Sigmoid colon (tissue), 7 donors: ENCODE results near the gene C11orf21. TPM values are rescaled to one million over a fixed set of nuclear protein-coding genes. Genes with fewer than 3 reads are reported as not detected.

Source experiments
- DNase-seq: peaks from one replicate; pipeline ENCODE4 v3.0.0-alpha.2; 2019
- H3K27ac ChIP-seq, 4 donors: fragments of 200-600 bp; sonication (generic); one replicate each; pipeline ENCODE4 v1.5.1; 2016 to 2019; ENCODE audit warnings: mild to moderate bottlenecking in 1 of 4
- H3K27me3 ChIP-seq, 3 donors: fragments of 200-600 bp; sonication (generic); one replicate each; pipeline ENCODE4 v1.5.1; 2019; ENCODE audit warnings: mild to moderate bottlenecking in 1 of 3
- H3K36me3 ChIP-seq, 4 donors: fragments of 200-600 bp; sonication (generic); one replicate each; pipeline ENCODE4 v1.5.1; 2016 to 2019
- H3K4me1 ChIP-seq, 4 donors: fragments of 200-600 bp; sonication (generic); one replicate each; pipeline ENCODE4 v1.5.1; 2017 to 2019
- H3K4me3 ChIP-seq, 4 donors: fragments of 200-600 bp; sonication (generic); one replicate each; pipeline ENCODE4 v1.5.1; 2017 to 2019; ENCODE audit warnings: mild to moderate bottlenecking in 2 of 4, moderate library complexity in 1 of 4
- H3K9me3 ChIP-seq, 4 donors: fragments of 200-600 bp in 3 of 4; sonication (generic) in 3 of 4; one replicate each; pipeline versions ENCODE4 v1.5.1 to v1.6.1; 2013 to 2019
- CTCF ChIP-seq, 4 experiments: fragments of 450-650 bp in 3 of 4; fragments of 200-600 bp in 1 of 4; IDR thresholded peaks; one replicate each; pipeline ENCODE4 v1.5.1; 2016 to 2019; ENCODE audit warnings: antibody characterized with exemption in 4 of 4, mild to moderate bottlenecking in 3 of 4, moderate library complexity in 2 of 4
- EP300 ChIP-seq, 4 donors: sonication (generic); formaldehyde crosslinking; IDR thresholded peaks; one replicate each; pipeline ENCODE4 v1.6.1; 2017; ENCODE audit warnings: antibody characterized with exemption in 4 of 4
- POLR2A ChIP-seq, 2 donors: fragments of 450-650 bp; IDR thresholded peaks; one replicate each; pipeline ENCODE4 v1.6.1; 2016; ENCODE audit warnings: antibody characterized with exemption in 2 of 2, mild to moderate bottlenecking in 2 of 2, moderate library complexity in 2 of 2
- POLR2AphosphoS5 ChIP-seq, 4 donors: sonication (generic); formaldehyde crosslinking; IDR thresholded peaks; one replicate each; pipeline ENCODE4 v1.6.1; 2017; ENCODE audit warnings: antibody characterized with exemption in 4 of 4
- WGBS, 2 donors: extraction: QIAGEN DNeasy Blood & Tissue Kit; methylation state at CpG; one replicate each; pipeline ENCODE4 v1.1.7; 2013; 5-methylcytosine and 5-hydroxymethylcytosine counted together
- intact Hi-C: fragments of 100-400 bp; cut with DNase I; formaldehyde crosslinking; loops from one replicate; pipeline ENCODE4 v1.15.1; 2023
- polyA plus RNA-seq, 3 donors: library from polyadenylated mRNA; stranded (reverse); fragments of 200-250 nt; gene quantifications; one replicate each; pipeline ENCODE4 v1.2.3, GENCODE V29; 2013
- total RNA-seq, 4 donors: library from RNA; depleted of rRNA; stranded (reverse); fragments of >200 nt; gene quantifications; one replicate each; pipeline ENCODE4 v1.1.0, GENCODE V29; 2016
- donor health status: healthy with polysubstance abuse.
- donor health status: Bipolar disorder and iron deficiency.
- donor health status: healthy.

C11orf21 gene
- total and polyA plus RNA-seq, 7 donors: 0.68 to 6.2 (median 0.71) TPM; not detected in 4

GRCh38 chr11:2269601-2270321, 32.0 kb downstream of the C11orf21 start:
- Histone ChIP-seq H3K9me3 (no peaks in the 10 kb centered on the region), H3K27me3 (peaks cover 36 to 67% (median 49%) of the 10 kb centered on the region in 3 donors), H3K4me3 (peak overlapping the region; percentile 16 to 48 (median 40)), H3K36me3 (no peaks in the 10 kb centered on the region), H3K27ac (peak overlapping the region in 2 of 4 donors; percentile 14 to 43), H3K4me1 (peaks cover 0 to 32% (median 28%) of the 10 kb centered on the region in 4 donors)
- intact Hi-C loops: no loop called here
- no peak for DNase-seq
- no peak for TF ChIP-seq POLR2AphosphoS5 (IDR thresholded peaks at IDR 0.05)
- WGBS, 2 donors: 1% methylated on average over 104 of the region's 104 CpGs

DNA sequence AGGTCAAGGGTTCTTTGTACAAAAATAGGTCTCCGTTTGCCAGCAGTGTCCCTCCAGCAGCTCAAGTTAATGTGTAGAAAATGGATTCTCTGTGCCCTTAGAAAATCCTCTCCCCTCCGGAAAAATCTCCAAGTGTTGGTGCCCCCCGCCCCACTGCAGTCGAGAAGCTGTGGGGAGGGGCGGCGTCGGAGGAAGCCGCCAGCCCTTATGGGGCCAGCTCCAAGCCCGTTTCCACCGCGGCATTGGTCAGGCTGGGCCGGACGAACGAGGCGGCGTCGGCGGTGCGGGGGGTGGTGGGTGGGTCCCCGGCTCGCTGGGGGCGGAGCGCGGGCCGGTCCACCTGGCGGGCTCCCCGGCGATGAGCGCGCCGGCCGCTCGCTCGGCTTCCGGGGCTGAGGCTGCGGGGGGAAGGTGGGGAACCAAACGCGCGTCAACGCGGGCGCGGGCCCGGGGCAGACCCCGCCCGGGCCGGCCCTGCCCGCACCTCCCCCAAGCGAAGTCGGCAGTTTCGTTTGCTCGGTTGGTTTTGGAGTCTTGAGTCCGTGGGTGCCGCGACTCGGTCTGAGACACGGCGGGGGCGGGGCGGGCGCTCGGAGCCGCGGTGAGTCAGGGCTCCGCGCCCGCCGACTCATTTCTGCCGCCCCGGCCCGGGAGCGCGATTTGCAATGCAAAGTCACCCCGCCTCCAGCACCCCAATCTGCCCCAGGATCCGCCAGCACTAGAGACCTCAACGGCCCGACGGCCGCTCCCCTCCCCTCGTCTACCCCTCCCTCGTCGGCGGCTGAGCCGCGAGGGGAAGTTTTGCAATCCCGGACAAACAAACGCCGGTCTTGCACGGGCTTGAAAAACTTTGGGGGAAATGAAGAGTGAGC, 32.8 kb downstream of the C11orf21 start:
- DNase-seq: no peak
- peak overlapping the region in 2 of 4 donors; percentile 14 to 43 for H3K27ac ChIP-seq
- WGBS, 2 donors: 1 to 2% methylated on average over 89 of the region's 89 CpGs
- no peaks in the 10 kb centered on the region for H3K9me3 ChIP-seq
- H3K4me1 ChIP-seq: peaks cover 0 to 32% (median 28%) of the 10 kb centered on the region in 4 donors
- intact Hi-C loops: no loop called here
- peak overlapping the region; percentile 16 to 48 (median 40) for H3K4me3 ChIP-seq
- TF ChIP-seq CTCF (IDR thresholded peaks at IDR 0.05) (no peak), EP300 (IDR thresholded peaks at IDR 0.05) (no peak), POLR2AphosphoS5 (IDR thresholded peaks at IDR 0.05) (no peak), POLR2A (IDR thresholded peaks at IDR 0.05) (no peak)
- H3K36me3 ChIP-seq: no peaks in the 10 kb centered on the region
- peaks cover 36 to 67% (median 49%) of the 10 kb centered on the region in 3 donors for H3K27me3 ChIP-seq

DNA sequence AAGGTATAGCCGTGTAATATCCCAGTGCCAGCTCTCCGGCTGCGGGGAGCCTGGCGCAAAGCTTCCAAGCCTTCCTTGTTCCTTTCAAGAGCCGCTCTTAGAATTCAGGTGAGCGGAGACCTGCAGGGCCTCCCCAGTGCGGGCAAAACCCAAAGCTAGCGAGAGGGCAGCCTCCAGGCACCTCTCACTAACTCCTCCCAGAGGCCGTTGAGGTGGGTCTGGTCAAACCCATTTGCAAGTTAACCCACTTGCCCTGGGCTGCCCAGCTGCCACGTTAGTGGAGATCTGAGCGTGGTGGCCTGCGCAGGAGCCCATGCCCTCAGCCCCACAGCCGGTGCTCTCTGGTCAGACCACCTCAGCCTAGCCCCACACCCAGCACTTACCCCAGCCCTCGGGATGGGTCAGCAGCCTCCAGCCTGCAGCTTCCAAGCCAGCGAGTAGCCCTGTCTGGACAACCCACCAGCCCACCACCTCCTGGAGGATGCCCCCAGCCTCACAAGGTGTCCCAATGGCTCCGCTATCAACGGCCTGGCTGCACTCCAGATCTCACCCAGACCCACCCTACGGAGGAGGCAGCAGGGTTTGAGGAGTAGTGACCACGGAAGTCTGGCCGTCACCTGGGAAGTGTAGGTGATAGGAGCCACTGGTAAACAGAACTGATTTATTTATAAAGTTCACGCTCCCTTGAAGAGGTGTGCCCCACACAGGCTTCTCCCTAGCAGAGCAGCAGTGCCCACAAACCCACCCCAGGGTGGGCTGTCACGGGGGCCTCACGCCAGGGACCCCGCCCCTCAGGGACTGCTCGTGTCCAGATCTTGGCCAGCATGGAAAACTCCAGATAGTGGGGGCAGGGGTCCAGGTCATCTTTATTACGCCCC, 33.6 kb downstream of the C11orf21 start:
- H3K27me3 ChIP-seq: peaks cover 36 to 60% (median 49%) of the 10 kb centered on the region in 3 donors
- WGBS, 2 donors: 24 to 70% methylated on average over 26 of the region's 26 CpGs

DNA sequence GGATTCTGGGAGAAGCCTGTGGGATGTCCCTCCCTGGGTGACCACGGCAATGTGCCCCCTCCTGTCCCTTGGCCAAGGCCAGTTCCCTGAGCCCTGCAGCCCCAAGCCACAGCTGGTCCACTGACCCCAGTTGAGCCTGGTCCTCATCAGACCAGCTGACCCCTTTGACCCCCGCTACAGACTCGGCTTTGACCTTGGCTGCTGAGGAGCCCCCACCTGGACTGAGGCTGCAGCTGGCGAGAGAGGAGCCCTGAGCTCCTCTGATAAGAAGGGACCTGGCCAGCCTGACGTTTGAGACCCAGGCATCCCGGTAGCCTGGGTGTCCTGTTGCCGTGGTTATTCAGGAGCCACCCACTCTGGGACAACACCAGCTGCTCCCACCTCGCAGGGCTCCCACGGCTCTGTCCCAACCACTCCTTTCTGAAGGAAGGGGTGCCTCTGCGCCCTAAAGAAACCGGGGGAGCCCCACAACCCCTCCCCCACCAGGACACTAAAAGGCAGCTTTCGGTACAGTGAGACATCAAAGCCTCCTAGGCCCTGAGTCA, 34.3 kb downstream of the C11orf21 start:
- H3K27me3 ChIP-seq: peaks cover 34 to 54% (median 49%) of the 10 kb centered on the region in 3 donors
- 30 to 75% methylated on average over 12 of the region's 12 CpGs for WGBS, 2 donors
- no peak for DNase-seq
- no peaks in the 10 kb centered on the region for H3K36me3 ChIP-seq
- no peak overlapping the region for H3K4me3 ChIP-seq
- no peak for TF ChIP-seq POLR2A (IDR thresholded peaks at IDR 0.05)
- TF ChIP-seq CTCF (IDR thresholded peaks at IDR 0.05): no peak
- TF ChIP-seq EP300 (IDR thresholded peaks at IDR 0.05): no peak
- no peak for TF ChIP-seq POLR2AphosphoS5 (IDR thresholded peaks at IDR 0.05)
- intact Hi-C loops: no loop called here
- peaks cover 0 to 32% (median 28%) of the 10 kb centered on the region in 4 donors for H3K4me1 ChIP-seq
- no peak overlapping the region for H3K27ac ChIP-seq
- no peaks in the 10 kb centered on the region for H3K9me3 ChIP-seq

More for the DNA sequence above, 33.6 kb downstream of the C11orf21 start:
- DNase-seq: no peak
- intact Hi-C loops: no loop called here
- TF ChIP-seq CTCF (IDR thresholded peaks at IDR 0.05): no peak
- TF ChIP-seq POLR2A (IDR thresholded peaks at IDR 0.05): no peak
- no peaks in the 10 kb centered on the region for H3K9me3 ChIP-seq
- H3K4me1 ChIP-seq: peaks cover 0 to 32% (median 28%) of the 10 kb centered on the region in 4 donors
- H3K27ac ChIP-seq: no peak overlapping the region
- H3K36me3 ChIP-seq: no peaks in the 10 kb centered on the region
- peak overlapping the region in 1 of 4 donors; percentile 48 for H3K4me3 ChIP-seq
